HG02870 (cell line): ENCODE data around the gene EMCN.
"Not testable (repeated sequence)": the region's sequence is repeated elsewhere in the genome, so short reads cannot be mapped to it uniquely, and the experiment has no call there.

Source experiments
- ATAC-seq: cut with Tn5 transposase; IDR thresholded peaks from one replicate; pipeline ENCODE4 v1.9.1; 2021; ENCODE audit warnings: mild to moderate bottlenecking, moderate library complexity; ENCODE audit not compliant: unreplicated experiment

The EMCN gene

DNA sequence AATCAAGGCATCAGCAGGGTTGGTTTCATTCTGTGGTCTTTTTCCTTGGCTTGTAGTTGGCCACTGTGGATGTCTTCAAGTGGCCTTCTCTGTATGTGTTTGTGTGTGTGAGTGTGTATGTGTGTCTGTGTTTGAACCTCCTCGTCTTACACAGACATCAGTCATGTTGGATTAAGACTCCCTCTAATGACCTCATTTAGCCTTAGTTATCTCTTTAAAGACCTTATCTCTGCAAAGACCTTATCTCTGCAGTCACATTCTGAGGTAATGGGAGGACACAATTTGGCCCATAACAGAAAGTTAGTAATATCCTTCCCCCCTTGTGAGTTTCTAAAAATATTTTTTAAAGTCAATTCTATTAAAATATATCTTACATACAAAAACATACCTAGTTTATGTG, 126.7 kb downstream of the EMCN start:
- ATAC-seq, result no peak

GRCh38 chr4:100386270-100386669, 131.6 kb downstream of the EMCN start:
- no peak for ATAC-seq

GRCh38 chr4:100380401-100380800, 137.4 kb downstream of the EMCN start:
- ATAC-seq, result not testable (repeated sequence)

- no peak for ATAC-seq
Observed at GRCh38 chr4:100379583-100380105, 138.2 kb downstream of the EMCN start.

- no peak for ATAC-seq
Observed at GRCh38 chr4:100372432-100372831, 145.4 kb downstream of the EMCN start.

DNA sequence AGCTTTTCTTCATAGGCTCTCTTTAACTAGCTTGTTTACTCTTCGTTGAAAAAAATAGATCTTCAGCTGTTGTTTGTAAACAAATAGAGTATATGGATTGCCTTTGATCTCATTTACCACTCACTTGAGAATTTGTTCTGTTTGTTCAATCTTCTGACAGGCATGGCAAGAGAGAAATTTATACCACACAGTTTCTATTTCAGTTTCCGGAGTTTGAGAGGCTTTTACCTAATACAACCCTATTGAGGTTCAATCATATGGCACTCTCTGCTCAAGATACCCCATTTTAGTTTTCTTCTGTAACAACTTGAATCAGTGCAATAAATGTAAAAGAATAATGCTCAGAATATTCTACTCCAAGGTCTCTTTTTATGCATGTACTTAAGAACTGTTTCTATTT, 148.0 kb downstream of the EMCN start:
- no peak for ATAC-seq

DNA sequence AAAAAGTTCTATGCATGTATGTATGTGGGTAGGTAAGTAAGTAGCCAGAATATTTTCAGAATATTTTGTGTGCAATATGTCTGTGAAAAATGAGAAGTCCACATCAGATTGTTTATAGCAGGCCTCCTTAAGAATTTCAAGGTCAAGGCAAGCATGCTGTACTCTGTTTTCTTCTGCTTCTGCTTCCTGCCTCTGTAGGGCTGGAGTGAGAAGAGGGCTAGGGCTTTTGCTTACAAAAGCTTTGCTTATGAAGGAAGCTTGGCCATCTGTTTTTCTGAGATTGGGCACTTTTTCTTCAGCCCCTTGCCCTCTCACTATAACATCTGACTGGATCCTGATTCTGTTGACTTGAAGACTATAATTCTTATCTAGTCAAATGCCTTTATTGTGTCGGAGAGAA, 150.4 kb downstream of the EMCN start:
- ATAC-seq, result no peak

- peak; percentile 47 for ATAC-seq
Observed at GRCh38 chr4:100366213-100366612, 151.6 kb downstream of the EMCN start.

DNA sequence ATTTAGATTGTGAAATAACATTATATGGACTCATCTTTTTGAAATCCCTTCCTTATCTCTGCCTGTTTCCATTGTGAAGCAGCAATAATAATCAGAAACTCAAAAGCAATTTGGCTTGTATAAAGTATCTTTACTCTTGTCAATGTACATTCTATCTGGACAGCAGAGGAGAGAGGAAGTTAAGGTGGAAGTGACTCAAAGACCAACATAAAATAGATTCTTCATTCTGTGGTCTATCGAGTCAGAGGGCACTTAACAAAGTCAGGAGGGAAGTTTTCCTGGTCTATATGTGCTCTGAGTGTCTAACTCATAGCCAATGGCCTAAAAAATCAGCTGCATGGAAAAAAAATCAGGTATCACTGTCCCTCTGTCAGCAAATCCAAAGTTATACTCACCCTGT, 155.5 kb downstream of the EMCN start:
- no peak for ATAC-seq

- ATAC-seq, result no peak
Observed at GRCh38 chr4:100361336-100361735, 156.5 kb downstream of the EMCN start.

DNA sequence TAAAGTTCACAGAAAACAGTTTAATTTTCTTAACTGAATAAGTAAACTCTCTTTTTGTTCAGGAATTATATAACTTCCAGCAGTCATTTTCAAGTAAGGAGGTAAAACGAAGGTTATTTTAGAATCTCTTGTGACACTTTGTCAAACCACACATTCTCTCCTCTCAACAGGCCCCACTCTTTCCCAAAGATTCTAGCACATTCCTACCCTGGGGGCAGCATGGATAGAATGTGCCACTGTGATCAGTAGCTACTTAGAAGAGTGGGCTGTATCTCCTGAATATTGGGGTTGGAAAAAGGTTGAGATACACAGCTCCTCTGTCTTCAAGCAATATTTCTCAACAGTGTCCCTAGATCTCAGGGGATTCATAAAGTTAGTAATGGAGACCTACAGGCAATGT, 157.6 kb downstream of the EMCN start:
- no peak for ATAC-seq

- no peak for ATAC-seq
Observed at GRCh38 chr4:100359441-100359840, 158.4 kb downstream of the EMCN start.

- ATAC-seq, result no peak
Observed at GRCh38 chr4:100357542-100357941, 160.3 kb downstream of the EMCN start.

DNA sequence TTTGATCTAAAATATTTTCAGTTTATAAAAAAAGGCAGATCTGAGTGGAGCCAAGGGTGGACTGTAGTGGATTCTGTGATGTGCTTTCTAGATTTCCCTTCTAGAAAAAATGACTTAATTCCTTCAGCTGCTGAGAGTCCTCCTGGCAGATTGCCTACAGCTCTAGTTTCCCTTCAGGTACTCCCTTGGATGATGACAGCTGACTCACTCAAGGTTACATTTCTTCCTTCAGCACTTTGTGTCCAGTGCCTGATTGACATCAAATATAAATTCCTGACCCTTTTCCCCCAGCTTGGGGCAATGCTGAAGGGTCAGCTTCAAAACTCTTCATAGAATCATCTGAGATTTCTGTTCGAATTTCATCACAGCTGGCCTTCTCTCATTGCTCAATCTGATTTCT, 161.7 kb downstream of the EMCN start:
- ATAC-seq, result no peak

DNA sequence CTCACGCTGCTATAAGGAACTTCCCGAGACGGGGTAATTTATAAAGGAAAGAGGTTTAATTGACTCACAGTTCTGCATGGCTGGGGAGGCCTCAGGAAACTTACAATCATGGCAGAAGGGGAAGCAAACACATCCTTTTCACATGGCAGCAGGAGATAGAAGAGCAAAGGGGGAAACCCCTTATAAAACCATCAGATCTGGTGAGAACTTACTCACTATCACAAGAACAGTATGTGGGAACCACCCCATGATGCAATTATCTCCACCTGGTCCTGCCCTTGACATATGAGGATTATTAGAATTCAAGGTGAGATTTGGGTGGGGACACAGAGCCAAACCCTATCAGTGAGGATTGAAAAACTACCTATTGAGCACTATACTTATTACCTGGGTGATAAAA, 165.5 kb downstream of the EMCN start:
- ATAC-seq, result not testable (repeated sequence)

DNA sequence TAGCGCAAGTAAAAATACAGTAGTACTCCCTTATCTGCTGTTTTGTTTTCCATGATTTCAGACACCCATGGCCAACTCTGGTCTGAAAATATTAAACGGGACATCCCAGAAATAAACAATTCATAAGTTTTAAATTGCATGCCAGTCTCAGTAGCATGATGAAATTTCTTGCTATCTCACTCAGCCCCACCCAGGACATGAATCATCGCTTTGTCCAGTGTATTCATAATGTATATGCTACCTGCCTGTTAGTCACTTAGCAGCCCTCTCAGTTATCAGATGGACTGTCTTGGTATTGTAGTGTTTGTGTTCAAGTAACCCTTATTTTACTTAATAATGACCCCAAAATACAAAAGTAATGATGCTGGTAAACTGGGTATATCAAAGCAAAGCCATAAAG, 169.3 kb downstream of the EMCN start:
- no peak for ATAC-seq

DNA sequence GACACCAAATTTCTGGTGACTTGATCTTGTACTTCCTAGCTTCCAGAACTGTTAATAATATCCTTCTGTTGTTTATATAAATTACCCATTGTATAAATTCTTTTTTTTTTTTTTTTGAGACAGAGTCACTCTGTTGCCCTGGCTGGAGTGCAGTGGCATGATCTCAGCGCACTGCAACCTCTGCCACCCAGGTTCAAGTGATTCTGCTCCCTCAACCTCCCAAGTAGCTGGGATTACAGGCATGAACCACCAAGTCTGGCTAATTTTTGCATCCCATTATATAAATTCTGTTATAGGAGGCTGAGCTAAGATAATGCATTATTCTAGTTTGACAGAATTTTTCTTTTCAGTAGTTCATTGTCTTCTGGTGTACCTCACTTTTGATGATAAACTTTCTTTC, 170.6 kb downstream of the EMCN start:
- no peak for ATAC-seq

DNA sequence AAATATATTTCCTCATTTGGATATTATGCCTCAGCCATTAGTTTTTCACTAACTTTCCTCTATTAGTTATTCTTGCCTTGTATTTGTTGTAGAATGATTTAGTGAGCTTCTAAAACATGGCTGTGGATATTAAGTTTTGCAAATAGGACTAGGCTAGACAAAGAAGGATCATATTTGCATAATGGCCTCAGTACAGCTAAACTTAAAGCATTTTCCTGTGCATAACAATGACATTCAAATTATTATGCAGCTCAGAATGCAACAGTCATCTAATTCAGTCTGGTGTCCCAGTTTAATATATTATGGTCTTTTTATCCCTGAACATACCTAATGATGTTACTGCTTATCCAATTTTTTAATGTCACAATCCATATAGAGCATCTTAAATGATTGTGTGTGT, 172.2 kb downstream of the EMCN start:
- ATAC-seq, result no peak
